GM20000 (cell line): ENCODE results near the gene MYRIP.

Source experiments
- DNase-seq: peaks from one replicate; pipeline ENCODE4 v3.0.0; 2012; ENCODE audit warnings: low spot score
- TF ChIP-seq, protein P1 (sequence below): IDR thresholded peaks from 2 replicates; pipeline ENCODE4 v1.5.1; 2012; ENCODE audit warnings: mild to moderate bottlenecking, control low read depth; ENCODE audit errors: extremely low read depth, missing control alignments

The MYRIP gene

DNA sequence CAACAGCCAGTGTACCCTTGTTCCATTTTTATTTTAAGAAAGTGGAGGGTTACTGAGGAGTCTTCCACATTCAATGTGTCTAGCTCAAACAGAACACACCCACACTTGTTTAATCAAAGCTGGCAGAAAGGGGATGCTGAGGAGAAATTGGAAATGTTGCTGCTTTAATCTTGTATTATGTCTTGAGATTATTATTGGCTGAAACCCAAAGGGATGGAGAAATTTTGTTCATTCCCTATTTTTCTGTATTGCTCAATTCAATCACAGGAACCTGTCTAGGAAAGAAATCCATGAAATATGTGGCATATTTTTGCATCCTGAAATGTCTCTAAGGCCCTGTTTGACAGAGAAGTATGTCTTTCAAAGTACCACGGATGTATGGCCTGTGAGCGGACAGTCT is 238.0 kb downstream of the MYRIP start:
- TF ChIP-seq, protein P1, sequence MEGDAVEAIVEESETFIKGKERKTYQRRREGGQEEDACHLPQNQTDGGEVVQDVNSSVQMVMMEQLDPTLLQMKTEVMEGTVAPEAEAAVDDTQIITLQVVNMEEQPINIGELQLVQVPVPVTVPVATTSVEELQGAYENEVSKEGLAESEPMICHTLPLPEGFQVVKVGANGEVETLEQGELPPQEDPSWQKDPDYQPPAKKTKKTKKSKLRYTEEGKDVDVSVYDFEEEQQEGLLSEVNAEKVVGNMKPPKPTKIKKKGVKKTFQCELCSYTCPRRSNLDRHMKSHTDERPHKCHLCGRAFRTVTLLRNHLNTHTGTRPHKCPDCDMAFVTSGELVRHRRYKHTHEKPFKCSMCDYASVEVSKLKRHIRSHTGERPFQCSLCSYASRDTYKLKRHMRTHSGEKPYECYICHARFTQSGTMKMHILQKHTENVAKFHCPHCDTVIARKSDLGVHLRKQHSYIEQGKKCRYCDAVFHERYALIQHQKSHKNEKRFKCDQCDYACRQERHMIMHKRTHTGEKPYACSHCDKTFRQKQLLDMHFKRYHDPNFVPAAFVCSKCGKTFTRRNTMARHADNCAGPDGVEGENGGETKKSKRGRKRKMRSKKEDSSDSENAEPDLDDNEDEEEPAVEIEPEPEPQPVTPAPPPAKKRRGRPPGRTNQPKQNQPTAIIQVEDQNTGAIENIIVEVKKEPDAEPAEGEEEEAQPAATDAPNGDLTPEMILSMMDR = no peak
- no peak for DNase-seq

DNA sequence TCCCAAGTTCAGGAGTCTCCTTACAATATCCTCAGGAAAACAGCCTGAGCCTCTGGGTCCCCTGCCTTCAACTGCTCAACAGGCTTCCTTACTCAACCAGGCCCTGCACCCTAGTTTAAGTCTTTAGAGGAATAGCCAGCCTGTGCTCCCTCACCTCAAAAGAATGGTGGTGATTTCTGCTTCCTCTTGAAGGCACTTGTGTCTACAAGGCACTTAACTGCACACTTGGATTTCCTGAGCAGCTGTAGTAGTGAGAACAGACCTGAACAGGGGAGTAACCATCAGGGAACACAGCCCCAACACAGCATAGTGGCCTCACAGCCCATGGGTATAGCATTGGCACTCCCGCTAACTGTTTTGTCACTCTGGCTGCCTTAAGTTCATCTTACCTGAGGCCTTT is 244.3 kb downstream of the MYRIP start:
- TF ChIP-seq, protein P1 = no peak
- DNase-seq = no peak

DNA sequence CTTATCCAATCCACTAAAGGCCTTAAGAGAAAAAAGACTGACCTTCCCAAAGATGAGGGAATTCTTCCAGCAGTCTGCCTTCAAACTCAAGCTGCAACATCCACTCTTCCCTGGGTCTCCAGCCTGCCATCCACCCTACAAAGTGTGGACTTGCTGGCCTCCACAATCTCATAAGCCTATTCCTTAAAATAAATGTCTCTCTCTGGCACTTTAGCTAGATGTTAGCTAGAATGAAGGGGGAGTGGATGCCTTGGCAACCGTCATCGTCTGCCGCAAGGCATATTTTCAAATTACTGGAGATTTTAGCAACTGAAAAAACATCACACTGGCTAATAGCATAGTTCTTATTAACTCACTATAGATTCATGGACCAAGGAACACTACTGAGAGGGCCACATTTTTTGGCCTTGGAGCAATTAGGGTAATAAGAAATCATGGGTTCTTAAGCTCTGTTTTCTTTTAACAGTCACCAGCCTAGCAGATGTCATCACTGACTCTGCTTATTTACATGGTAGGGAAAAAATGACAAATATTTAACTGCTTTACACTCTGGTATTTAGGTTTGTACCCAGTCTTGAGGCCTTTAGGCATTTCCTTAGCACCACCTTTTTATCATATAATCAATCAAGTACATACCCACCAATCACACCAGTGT is 245.3 kb downstream of the MYRIP start:
- DNase-seq = no peak
- TF ChIP-seq, protein P1 = no peak

DNA sequence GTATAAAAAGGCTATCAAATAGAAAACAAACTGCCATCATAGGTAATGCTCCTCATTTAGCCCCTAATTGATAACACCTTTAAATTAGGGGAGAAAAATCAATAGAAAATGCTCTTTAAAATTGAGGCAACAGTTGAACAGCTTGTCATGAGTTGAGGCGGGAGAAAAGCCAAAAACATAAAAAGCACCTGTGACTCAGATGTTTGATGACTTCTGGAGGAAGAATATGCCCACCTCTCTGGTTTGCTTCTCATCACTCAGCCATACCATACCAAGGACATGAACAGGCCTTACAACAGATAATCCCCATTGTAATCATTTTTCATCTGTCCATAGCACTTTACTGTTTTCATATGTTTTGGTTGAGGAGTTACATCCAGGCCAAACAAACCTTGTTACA is 246.0 kb downstream of the MYRIP start:
- TF ChIP-seq, protein P1 = no peak
- DNase-seq = no peak

DNA sequence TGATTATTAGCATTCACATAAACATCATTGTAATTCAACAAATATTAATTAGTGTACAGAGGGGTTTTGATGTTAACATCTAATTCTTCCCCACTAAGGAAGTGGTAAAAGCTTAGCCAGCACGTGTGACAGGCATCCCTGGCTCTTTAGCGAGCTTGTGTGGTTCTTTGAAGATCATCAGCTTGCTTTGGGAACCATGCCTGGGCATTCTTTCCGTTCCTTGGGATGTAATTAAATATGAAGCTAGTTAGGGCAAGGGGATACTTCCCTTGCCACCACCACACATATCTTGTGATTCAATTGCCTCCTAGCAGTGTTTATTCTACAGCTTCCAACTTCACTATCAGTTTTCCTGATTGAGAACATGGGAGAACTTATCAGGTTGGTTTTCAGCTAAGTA is 246.5 kb downstream of the MYRIP start:
- TF ChIP-seq, protein P1 = no peak
- no peak for DNase-seq

GRCh38 chr3:40057077-40057476 is 247.7 kb downstream of the MYRIP start:
- TF ChIP-seq, protein P1 = no peak
- DNase-seq = no peak

DNA sequence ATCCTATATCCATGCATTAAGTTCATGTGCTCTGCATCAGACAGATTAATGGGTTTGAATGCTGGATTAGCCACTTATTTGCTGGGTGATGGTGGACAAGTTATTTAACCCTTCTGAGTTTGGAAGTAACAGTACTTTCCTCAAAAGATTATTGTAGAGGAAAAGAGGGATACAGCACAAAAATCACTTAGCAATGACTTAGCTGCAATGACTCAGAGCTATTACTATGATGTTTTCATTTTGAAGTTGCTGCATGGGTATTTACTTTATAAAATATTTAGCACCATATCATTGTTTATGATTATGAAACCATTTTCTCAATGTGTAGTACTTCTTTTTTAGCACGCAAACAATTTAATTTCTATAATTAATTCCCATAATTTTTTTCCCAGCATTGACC is 248.4 kb downstream of the MYRIP start:
- DNase-seq = no peak
- TF ChIP-seq, protein P1 = no peak
